AG10803 (cell line): Measurements from ENCODE around the gene LRRC28.

Experiments
- DNase-seq: peaks from one replicate; pipeline ENCODE4 v3.0.0; 2010; ENCODE audit warnings: low read depth
- H3K4me3 ChIP-seq: 2 replicates; pipeline ENCODE4 v1.5.1; 2011; ENCODE audit warnings: mild to moderate bottlenecking, low read length, control low read depth
- TF ChIP-seq, protein P1 (sequence below): conservative IDR thresholded peaks from 2 replicates; pipeline ENCODE4 v1.5.1; 2011; ENCODE audit warnings: mild to moderate bottlenecking, low read length, control low read depth, inconsistent platforms

Gene LRRC28

DNA sequence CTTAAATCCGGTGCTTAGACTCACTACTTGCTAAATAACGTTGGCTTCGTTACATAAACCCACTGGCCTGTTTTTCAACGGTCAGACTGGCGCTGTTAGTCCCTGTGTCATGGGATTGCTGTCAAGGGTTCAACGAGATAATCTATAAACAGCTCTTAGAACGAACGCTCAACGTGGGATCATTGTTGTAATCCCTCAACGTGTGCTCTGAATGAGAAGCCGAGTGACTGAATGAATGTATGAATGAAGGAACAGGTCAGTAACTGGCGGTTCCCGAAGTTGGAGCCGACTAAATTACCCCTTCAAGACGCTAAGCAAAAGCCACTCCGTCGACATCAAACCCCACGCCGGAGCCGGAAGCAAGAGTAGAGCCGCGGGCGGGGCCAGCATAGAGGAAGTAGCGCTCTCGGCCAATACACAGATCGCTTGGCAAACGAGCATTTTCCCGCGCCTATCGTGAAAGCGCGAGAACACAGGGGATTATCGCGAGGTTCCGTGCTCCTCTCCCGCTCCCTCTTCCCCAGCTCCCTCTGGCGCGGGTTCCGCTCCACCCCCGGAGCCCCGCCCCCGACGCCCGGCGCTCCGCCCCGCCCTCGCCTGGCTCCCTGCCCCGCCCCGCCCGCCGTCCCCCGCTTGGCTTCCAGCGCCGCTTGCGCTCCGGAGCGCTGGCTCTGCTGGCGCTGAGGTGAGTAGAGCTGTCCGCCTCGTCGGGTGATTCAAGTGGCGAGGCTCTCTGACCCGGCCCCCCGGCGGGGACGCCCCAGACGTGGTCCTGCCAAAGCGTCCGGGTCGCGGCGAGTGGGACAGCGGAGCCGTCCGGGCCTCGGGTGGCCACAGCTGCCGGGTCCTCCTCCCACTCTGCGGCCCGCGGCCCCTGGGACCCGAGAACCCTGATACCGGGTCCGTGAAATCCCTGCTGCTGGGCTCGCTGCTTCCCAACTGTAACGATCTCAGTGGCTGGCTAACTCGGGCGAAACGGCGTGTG, at the start of gene LRRC28:
Gene LRRC28 (plus strand): TSS at position 625 of the 985 bp plus-strand sequence. CDS start 4,477 bp downstream, outside the sequence.
- TF ChIP-seq, protein P1, sequence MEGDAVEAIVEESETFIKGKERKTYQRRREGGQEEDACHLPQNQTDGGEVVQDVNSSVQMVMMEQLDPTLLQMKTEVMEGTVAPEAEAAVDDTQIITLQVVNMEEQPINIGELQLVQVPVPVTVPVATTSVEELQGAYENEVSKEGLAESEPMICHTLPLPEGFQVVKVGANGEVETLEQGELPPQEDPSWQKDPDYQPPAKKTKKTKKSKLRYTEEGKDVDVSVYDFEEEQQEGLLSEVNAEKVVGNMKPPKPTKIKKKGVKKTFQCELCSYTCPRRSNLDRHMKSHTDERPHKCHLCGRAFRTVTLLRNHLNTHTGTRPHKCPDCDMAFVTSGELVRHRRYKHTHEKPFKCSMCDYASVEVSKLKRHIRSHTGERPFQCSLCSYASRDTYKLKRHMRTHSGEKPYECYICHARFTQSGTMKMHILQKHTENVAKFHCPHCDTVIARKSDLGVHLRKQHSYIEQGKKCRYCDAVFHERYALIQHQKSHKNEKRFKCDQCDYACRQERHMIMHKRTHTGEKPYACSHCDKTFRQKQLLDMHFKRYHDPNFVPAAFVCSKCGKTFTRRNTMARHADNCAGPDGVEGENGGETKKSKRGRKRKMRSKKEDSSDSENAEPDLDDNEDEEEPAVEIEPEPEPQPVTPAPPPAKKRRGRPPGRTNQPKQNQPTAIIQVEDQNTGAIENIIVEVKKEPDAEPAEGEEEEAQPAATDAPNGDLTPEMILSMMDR: no peak
- peak; percentile 98 for DNase-seq
- peak within 1 kb of the TSS; percentile 89 for H3K4me3 ChIP-seq

DNA sequence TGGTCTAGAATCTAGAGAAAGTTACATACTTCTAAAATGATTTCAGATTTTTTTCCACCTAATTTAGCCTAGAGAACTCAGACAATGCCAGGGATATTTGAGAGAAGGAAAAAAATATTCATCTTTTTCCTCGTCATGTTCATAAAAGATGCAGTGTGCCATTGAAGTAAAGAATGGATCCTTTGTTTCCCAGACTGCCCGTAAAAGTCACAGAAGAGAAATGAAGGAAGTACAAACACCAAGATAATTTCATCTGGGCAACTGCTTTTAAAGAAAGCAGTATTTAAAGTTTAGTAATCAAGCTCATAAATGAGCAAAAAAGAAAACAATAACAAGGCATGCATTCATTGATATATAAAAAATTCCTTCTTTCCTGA, 49.1 kb upstream of the LRRC28 start:
- TF ChIP-seq, protein P1: no peak
- H3K4me3 ChIP-seq: no peak overlapping the region
- no peak for DNase-seq

DNA sequence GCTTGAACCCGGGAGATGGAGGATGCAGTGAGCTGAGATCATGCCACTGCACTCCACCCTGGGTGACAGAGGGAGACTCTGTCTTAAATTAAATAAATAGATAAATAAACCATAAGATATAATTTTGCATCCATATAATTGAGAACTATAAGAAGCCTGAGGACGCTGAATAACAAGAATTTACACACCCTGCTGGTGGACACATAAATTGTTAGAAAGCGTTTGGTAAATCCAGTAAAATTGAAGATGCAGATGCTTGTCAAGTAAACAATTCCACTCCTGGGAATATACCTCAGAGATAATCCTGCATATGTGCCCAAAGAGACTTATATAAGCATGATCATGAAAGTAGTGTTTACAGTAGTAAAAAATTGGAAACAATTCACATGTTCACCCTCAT, 43.6 kb upstream of the LRRC28 start:
- H3K4me3 ChIP-seq: no peak overlapping the region
- no peak for DNase-seq
- TF ChIP-seq, protein P1: no peak

DNA sequence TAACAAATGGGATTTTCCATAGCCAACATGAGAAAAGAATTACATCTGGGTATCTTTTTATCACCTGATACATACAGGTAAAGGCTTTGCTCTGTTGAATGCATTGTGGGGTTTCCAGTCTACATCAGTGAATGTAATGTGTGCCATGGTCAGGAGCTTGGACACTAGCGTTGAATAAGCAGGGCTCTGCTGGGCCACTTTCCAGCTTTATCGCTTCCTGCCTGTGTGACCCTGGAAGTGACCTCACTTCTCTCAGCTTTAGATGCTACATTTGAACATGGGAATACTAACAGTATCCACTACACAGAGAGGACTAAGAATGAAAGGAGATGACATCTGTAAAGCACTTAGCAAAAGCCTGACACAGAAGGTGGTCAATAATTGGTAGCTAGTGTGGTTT, 42.0 kb upstream of the LRRC28 start:
- H3K4me3 ChIP-seq: no peak overlapping the region
- no peak for DNase-seq
- TF ChIP-seq, protein P1: no peak

DNA sequence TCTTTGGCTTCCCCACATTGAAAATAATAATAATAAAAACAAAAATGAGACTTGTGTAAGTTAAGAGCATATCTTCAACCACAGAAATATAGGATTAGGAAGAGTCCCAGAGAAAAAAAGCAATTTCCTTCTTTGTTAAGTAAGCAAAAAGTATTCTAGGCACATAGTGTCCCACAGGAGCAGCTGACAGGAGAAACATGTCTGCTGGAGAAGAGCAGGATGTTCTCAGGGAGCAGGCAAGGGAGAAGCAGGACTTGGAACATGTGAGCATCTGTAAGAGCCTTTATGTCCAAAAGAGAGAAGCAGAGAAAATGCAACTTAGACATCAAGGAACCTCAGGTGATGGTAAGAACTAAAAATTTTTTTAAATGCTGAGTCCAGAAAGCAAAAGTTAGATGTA, 40.9 kb upstream of the LRRC28 start:
- TF ChIP-seq, protein P1: no peak
- no peak for DNase-seq
- no peak overlapping the region for H3K4me3 ChIP-seq

DNA sequence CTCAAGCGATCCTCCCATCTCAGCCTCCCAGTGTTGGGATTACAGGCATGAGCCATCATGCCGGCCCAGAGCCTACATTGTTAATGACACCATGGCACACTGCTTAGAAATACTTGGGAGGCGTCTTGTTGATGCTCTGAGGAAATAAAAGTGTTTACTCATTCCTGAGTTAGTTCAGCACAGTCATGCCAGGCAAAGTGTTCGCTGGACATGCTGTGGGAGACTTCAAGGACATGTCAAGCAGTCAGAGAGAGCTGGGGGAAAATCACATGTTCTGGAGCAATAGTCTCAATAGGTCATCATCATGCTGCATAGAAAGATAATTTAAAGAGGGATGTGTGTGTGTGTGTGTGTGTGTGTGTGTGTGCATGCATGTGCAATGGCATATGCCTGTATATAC, 39.4 kb upstream of the LRRC28 start:
- TF ChIP-seq, protein P1: no peak
- peak; percentile 40 for DNase-seq
- H3K4me3 ChIP-seq: no peak overlapping the region

DNA sequence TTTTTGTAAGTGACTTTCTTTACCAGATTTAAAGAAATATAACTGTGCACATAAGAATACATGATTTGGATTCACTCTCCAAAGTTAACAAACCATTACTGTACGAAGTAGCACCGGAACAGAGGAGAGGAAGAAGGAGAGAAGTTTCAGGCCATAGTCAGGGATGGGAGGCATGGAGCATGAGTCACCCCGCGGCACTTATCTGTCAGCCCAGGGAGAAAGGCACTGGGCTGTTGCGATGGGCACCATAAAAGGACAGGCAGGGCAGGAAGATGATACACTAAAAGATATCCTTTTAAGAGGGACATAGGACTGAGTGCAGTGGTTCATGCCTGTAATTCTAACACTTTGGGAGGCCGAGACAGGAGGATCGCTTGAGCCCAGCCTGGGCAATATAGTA, 38.9 kb upstream of the LRRC28 start:
- DNase-seq: peak; percentile 9
- no peak overlapping the region for H3K4me3 ChIP-seq
- TF ChIP-seq, protein P1: no peak
